Lower lobe of right lung (tissue), 2 donors: Measurements from ENCODE around the gene LCN2. TPM values are rescaled to one million over a fixed set of nuclear protein-coding genes. Genes with fewer than 3 reads are reported as not detected.

Experiments used
- ATAC-seq, 2 donors: fragments of 200-7000 bp; cut with Tn5 transposase; one replicate each; pipeline ENCODE4 v1.9.1; 2020 to 2022; ENCODE audit warnings: mild to moderate bottlenecking in 2 of 2, moderate library complexity in 2 of 2
- DNase-seq: peaks from one replicate; pipeline ENCODE4 v3.0.0-alpha.2; 2020
- H3K27ac ChIP-seq: fragments of 200-600 bp; one replicate; pipeline ENCODE4 v1.8.0; 2022
- H3K27me3 ChIP-seq: fragments of 200-600 bp; one replicate; pipeline ENCODE4 v1.8.0; 2022; ENCODE audit warnings: low read depth
- H3K36me3 ChIP-seq: fragments of 200-600 bp; one replicate; pipeline ENCODE4 v1.8.0; 2022; ENCODE audit warnings: mild to moderate bottlenecking
- H3K4me1 ChIP-seq: fragments of 200-600 bp; one replicate; pipeline ENCODE4 v1.8.0; 2022
- H3K4me3 ChIP-seq: fragments of 200-600 bp; one replicate; pipeline ENCODE4 v1.8.0; 2022; ENCODE audit warnings: mild to moderate bottlenecking
- H3K9me3 ChIP-seq: fragments of 200-600 bp; one replicate; pipeline ENCODE4 v1.8.0; 2022
- CTCF ChIP-seq: fragments of 200-600 bp; IDR thresholded peaks from one replicate; pipeline ENCODE4 v1.8.0; 2022; ENCODE audit warnings: antibody characterized with exemption, mild to moderate bottlenecking
- intact Hi-C: fragments of 100-400 bp; cut with DNase I; formaldehyde crosslinking; loops from one replicate; pipeline ENCODE4 v1.11.0; 2022
- total RNA-seq: library from RNA; stranded (reverse); fragmentation: NEBNext Ultra II Directional; extraction: Animal tissue kit (Norgen Biotek cat#: 25700); gene quantifications from one replicate; pipeline ENCODE4 v1.2.1, GENCODE V29; 2021
- donor health status: DM: no; HTN: yes; CAD: no; lungs with severe emphysema.

LCN2 gene
- total RNA-seq, 1 donor from 2014 or later = 83.4 TPM

- ATAC-seq = peak; percentile 97 to 98
- Histone ChIP-seq H3K36me3 (peaks cover 22% of the 10 kb centered on the region), H3K27me3 (no peaks in the 10 kb centered on the region), H3K4me1 (peaks cover 18% of the 10 kb centered on the region), H3K9me3 (no peaks in the 10 kb centered on the region), H3K27ac (peak within 1 kb of the TSS; percentile 78), H3K4me3 (peak within 1 kb of the TSS; percentile 81)
- DNase-seq = peak; percentile 95
- TF ChIP-seq CTCF = no peak
- intact Hi-C loops = no loop called here
Observed at GRCh38 chr9:128159784-128160602, 10.7 kb downstream of the LCN2 start, which contains the start of gene BBLN. BBLN (plus strand) TSS chr9:128160265; CDS start chr9:128160408, 143 bp downstream.

- intact Hi-C loops = no loop called here
- H3K9me3 ChIP-seq = no peaks in the 10 kb centered on the region
- peaks cover 27% of the 10 kb centered on the region for H3K36me3 ChIP-seq
- DNase-seq (no peak), ATAC-seq (peak; percentile 3 to 21)
- H3K27me3 ChIP-seq = no peaks in the 10 kb centered on the region
- TF ChIP-seq CTCF = no peak
- peak overlapping the region; percentile 74 for H3K27ac ChIP-seq
- H3K4me1 ChIP-seq = peaks cover 18% of the 10 kb centered on the region
- H3K4me3 ChIP-seq = peak overlapping the region; percentile 81
Observed at GRCh38 chr9:128160603-128160987, 11.3 kb downstream of the LCN2 start.

- peaks cover 35% of the 10 kb centered on the region for H3K36me3 ChIP-seq
- no peak overlapping the region for H3K4me3 ChIP-seq
- H3K27me3 ChIP-seq = no peaks in the 10 kb centered on the region
- no peaks in the 10 kb centered on the region for H3K9me3 ChIP-seq
- ATAC-seq = no peak
- no peak for DNase-seq
- H3K27ac ChIP-seq = no peak overlapping the region
- TF ChIP-seq CTCF = no peak
- intact Hi-C loops = no loop called here
- H3K4me1 ChIP-seq = peaks cover 18% of the 10 kb centered on the region
Observed at GRCh38 chr9:128161215-128161902, 12.1 kb downstream of the LCN2 start.

GRCh38 chr9:128162215-128163026 is 13.2 kb downstream of the LCN2 start:
- peaks cover 45% of the 10 kb centered on the region for H3K36me3 ChIP-seq
- no peak overlapping the region for H3K27ac ChIP-seq
- no peak overlapping the region for H3K4me3 ChIP-seq
- no peak for TF ChIP-seq CTCF
- DNase-seq (no peak), ATAC-seq (no peak)
- H3K9me3 ChIP-seq = no peaks in the 10 kb centered on the region
- intact Hi-C loops = no loop called here
- H3K4me1 ChIP-seq = peaks cover 18% of the 10 kb centered on the region
- no peaks in the 10 kb centered on the region for H3K27me3 ChIP-seq

- DNase-seq (no peak), ATAC-seq (no peak)
- TF ChIP-seq CTCF = no peak
- Histone ChIP-seq H3K36me3 (peaks cover 52% of the 10 kb centered on the region), H3K4me3 (no peak overlapping the region), H3K27ac (no peak overlapping the region), H3K9me3 (no peaks in the 10 kb centered on the region), H3K27me3 (no peaks in the 10 kb centered on the region), H3K4me1 (peaks cover 18% of the 10 kb centered on the region)
- intact Hi-C loops = no loop called here
Observed at GRCh38 chr9:128163027-128163515, 13.8 kb downstream of the LCN2 start.
